ENCODE measurements around the gene ARL6IP5. TPM values are rescaled to one million over a fixed set of nuclear protein-coding genes. Genes with fewer than 3 reads are reported as not detected.

Gene ARL6IP5
- total and polyA plus RNA-seq, 9 of the 15 experiments (the other 6 are each of a cell fraction or from before 2014, with no cell fraction given) = 10.3 to 54.0 (median 12.7) TPM

GRCh38 chr3:69052472-69052898, 32.3 kb upstream of the ARL6IP5 start (continued):
- TF ChIP-seq, protein P1, sequence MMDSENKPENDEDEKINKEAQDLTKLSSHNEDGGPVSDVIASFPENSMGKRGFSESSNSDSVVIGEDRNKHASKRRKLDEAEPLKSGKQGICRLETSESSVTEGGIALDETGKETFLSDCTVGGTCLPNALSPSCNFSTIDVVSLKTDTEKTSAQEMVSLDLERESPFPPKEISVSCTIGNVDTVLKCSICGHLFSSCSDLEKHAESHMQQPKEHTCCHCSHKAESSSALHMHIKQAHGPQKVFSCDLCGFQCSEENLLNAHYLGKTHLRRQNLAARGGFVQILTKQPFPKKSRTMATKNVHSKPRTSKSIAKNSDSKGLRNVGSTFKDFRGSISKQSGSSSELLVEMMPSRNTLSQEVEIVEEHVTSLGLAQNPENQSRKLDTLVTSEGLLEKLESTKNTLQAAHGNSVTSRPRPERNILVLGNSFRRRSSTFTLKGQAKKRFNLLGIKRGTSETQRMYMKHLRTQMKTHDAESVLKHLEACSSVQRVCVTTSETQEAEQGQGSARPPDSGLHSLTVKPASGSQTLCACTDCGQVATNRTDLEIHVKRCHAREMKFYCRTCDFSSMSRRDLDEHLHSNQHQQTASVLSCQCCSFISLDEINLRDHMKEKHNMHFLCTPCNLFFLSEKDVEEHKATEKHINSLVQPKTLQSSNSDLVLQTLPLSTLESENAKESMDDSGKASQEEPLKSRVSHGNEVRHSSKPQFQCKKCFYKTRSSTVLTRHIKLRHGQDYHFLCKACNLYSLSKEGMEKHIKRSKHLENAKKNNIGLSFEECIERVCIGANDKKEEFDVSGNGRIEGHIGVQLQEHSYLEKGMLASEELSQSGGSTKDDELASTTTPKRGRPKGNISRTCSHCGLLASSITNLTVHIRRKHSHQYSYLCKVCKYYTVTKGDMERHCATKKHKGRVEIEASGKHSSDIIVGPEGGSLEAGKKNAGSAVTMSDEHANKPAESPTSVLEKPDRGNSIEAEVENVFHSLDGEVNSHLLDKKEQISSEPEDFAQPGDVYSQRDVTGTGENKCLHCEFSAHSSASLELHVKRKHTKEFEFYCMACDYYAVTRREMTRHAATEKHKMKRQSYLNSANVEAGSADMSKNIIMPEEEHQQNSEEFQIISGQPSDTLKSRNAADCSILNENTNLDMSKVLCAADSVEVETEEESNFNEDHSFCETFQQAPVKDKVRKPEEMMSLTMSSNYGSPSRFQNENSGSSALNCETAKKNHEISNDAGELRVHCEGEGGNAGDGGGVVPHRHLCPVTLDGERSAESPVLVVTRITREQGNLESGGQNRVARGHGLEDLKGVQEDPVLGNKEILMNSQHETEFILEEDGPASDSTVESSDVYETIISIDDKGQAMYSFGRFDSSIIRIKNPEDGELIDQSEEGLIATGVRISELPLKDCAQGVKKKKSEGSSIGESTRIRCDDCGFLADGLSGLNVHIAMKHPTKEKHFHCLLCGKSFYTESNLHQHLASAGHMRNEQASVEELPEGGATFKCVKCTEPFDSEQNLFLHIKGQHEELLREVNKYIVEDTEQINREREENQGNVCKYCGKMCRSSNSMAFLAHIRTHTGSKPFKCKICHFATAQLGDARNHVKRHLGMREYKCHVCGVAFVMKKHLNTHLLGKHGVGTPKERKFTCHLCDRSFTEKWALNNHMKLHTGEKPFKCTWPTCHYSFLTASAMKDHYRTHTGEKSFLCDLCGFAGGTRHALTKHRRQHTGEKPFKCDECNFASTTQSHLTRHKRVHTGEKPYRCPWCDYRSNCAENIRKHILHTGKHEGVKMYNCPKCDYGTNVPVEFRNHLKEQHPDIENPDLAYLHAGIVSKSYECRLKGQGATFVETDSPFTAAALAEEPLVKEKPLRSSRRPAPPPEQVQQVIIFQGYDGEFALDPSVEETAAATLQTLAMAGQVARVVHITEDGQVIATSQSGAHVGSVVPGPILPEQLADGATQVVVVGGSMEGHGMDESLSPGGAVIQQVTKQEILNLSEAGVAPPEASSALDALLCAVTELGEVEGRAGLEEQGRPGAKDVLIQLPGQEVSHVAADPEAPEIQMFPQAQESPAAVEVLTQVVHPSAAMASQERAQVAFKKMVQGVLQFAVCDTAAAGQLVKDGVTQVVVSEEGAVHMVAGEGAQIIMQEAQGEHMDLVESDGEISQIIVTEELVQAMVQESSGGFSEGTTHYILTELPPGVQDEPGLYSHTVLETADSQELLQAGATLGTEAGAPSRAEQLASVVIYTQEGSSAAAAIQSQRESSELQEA (IDR thresholded peaks at IDR 0.05; ENCODE audit: low read depth) = peak; percentile 80
- TF ChIP-seq ETV1 (tag; conservative IDR thresholded peaks at IDR 0.05; ENCODE audit: low read depth) (no peak; the same call in 1 of the 2 replicates), NR2C2 (CRISPR knock-in tag; IDR thresholded peaks at IDR 0.05) (no peak), NR2C2 (tag; IDR thresholded peaks at IDR 0.05) (peak; percentile 46; the same call in 1 of the 2 replicates), ZNF695 (CRISPR knock-in tag; IDR thresholded peaks at IDR 0.05) (no peak), ZNF766 (CRISPR knock-in tag; conservative IDR thresholded peaks at IDR 0.05) (0 out of 2 replicates have a peak, but pooled peaks have one; percentile 31), ATF1 (CRISPR knock-in tag; IDR thresholded peaks at IDR 0.05) (no peak), ATF1 (tag; IDR thresholded peaks at IDR 0.05) (peak; percentile 73), PML (IDR thresholded peaks at IDR 0.05; ENCODE audit: low read length) (0 out of 2 replicates have a peak, but pooled peaks have one; percentile 3), TEAD4 (IDR thresholded peaks at IDR 0.05; ENCODE audit: low read length) (0 out of 2 replicates have a peak, but pooled peaks have one; percentile 2), TEAD4 (CRISPR knock-in tag; IDR thresholded peaks at IDR 0.05; ENCODE audit: borderline replicate concordance) (no peak)
- TF ChIP-seq, protein P2, sequence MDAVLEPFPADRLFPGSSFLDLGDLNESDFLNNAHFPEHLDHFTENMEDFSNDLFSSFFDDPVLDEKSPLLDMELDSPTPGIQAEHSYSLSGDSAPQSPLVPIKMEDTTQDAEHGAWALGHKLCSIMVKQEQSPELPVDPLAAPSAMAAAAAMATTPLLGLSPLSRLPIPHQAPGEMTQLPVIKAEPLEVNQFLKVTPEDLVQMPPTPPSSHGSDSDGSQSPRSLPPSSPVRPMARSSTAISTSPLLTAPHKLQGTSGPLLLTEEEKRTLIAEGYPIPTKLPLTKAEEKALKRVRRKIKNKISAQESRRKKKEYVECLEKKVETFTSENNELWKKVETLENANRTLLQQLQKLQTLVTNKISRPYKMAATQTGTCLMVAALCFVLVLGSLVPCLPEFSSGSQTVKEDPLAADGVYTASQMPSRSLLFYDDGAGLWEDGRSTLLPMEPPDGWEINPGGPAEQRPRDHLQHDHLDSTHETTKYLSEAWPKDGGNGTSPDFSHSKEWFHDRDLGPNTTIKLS (IDR thresholded peaks at IDR 0.05; ENCODE audit: borderline replicate concordance, low read depth) = 0 out of 2 replicates have a peak, but pooled peaks have one; percentile 30
- TF ChIP-seq, protein P3, sequence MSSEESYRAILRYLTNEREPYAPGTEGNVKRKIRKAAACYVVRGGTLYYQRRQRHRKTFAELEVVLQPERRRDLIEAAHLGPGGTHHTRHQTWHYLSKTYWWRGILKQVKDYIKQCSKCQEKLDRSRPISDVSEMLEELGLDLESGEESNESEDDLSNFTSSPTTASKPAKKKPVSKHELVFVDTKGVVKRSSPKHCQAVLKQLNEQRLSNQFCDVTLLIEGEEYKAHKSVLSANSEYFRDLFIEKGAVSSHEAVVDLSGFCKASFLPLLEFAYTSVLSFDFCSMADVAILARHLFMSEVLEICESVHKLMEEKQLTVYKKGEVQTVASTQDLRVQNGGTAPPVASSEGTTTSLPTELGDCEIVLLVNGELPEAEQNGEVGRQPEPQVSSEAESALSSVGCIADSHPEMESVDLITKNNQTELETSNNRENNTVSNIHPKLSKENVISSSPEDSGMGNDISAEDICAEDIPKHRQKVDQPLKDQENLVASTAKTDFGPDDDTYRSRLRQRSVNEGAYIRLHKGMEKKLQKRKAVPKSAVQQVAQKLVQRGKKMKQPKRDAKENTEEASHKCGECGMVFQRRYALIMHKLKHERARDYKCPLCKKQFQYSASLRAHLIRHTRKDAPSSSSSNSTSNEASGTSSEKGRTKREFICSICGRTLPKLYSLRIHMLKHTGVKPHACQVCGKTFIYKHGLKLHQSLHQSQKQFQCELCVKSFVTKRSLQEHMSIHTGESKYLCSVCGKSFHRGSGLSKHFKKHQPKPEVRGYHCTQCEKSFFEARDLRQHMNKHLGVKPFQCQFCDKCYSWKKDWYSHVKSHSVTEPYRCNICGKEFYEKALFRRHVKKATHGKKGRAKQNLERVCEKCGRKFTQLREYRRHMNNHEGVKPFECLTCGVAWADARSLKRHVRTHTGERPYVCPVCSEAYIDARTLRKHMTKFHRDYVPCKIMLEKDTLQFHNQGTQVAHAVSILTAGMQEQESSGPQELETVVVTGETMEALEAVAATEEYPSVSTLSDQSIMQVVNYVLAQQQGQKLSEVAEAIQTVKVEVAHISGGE (CRISPR knock-in tag; IDR thresholded peaks at IDR 0.05) = peak in 1 of 3 experiments; percentile 1; a peak in 1 of 6 replicates

All from K562 (cell line).